Measurements from ENCODE around the gene OXCT1.
A peak's percentile ranks its signal among the peaks of the same experiment; 100 is the strongest.
"Not testable (repeated sequence)": the region's sequence is repeated elsewhere in the genome, so short reads cannot be mapped to it uniquely, and the experiment has no call there.

The OXCT1 gene

DNA sequence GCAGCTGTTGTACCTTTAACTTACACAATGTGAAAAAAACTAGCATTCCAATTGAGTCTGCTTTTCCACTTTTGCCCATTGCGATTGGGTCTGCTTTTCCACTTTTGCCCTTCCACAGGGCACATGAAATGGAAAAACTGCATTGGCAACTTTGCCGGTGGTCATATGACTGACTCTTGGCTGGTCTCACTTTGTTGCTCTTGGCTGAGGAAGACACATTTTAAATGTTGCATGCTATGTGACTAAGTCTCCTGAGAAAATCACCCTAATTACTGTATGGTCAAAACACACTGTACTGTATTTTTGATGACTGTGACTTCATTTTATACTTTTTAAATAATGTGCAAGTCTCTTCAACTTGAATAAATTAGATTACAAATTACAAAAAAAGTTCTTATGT lies 1.6 kb upstream of the OXCT1 start:
- peak; percentile 8 for DNase-seq (ENCODE audit: low spot score)

DNA sequence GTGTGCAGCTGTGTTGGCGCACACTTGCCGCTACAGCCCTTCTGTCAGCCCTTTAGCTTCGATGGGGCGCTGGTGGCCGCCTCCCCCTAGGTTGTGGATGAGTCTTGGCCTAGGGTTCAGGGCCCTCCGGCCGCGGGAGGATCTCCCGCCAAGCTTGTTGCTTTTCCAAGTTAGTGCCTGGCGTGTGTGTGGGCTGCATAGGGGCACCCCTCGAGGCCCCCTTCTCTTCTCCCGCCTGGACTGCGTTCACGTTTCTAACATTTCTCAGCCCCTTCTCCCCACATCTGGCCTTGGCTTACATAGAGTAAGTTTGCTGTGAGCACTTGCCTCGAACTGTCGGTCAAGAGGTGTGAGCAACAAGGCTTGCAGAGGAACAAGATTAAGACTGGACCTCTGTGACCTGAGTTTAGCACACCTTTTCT lies 413 bp upstream of the OXCT1 start:
- DNase-seq (ENCODE audit: low spot score) = no peak

DNA sequence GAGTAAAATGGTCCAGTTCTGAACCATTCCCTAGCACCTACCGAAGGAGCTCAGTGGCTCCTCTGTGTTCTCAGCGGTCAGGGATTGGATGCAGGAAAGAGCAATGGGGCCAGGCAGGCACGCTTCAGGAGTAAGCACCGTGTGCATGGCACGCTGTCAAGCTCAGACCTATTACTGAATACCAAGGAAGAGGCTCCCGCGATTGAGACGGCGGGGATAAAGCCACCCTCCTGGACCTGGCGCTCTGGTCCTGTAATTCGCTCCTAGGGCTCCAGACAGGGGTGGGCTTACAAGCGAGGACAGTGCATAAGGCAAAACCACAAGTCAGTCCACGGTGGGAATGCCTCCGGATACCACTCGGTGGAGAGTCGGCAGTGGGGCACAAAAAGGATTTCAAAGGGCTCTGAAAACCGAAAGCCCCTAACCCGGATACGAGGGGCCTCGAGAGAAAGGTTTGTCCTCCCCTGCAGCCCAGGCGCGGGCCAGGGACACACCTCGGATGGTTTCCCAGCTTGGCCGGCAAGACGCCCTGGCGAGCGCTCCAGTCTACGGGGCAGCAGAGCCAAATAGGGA lies 988 bp downstream of the OXCT1 start:
- peak; percentile 44 for DNase-seq (ENCODE audit: low spot score)

DNA sequence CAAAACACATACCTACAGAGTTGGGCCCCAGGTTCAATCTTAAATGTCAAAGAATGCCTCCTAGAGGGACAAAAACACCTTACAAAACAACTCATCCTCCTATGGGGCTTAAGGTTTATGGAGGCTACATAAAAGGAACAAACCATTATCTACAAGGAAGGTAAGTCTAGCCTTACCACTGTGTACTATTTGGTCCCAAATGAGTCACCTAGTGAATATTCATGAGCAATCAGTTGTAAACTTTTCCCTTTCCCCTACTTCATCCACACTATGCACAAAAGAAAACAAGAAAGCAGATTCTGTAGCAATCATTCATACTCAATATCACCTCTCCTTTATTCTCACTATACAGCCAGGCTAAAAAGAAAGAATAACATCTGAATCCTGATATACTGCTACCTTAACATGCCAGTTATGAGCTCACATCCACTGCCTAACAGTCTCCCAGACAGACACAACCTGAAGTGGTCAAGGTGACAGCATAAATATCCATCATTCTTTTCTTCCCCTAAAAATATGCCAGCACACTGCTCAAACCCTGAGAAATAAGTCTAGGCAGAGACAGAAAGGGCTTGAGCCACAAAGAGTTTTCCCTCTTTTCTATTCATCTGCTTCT lies 6.2 kb downstream of the OXCT1 start:
- no peak for DNase-seq (ENCODE audit: low spot score)

DNA sequence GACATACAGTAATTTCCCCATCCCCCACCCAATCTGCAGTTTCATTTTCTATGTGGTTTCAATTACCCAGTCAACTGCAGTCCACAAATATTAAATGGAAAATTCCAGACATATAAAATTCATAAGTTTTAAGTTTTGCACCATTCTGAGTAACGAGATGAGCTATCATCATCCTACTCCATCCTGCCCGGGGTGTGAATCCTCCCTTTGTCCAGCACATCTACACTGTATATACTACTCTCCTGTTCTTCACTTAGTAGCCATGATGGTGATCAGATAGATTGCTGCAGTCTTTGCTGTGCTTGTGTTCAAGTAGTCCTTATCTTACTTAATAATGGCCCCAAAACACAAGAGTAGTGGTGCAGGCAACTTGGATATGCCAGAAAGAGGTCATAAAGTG lies 11.3 kb downstream of the OXCT1 start:
- no peak for DNase-seq (ENCODE audit: low spot score)

DNA sequence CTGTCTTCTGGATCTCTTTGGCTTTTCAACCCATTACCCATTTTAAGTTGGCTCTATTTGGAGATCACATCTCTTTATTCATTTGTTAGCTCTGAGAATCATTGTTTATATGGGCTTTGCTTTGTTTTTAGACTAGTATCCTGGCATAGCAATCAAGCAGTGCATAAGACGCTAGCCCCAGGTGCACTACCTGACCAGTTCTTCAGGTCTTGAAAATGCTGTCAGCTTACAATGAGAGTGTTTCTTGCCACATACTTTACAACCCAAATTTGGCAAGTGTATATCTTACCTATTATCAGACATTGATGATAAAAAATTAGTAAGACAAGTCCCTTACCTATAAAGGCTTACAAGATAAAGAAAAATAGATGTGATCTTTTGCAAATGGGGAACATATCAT lies 12.2 kb downstream of the OXCT1 start:
- no peak for DNase-seq (ENCODE audit: low spot score)

DNA sequence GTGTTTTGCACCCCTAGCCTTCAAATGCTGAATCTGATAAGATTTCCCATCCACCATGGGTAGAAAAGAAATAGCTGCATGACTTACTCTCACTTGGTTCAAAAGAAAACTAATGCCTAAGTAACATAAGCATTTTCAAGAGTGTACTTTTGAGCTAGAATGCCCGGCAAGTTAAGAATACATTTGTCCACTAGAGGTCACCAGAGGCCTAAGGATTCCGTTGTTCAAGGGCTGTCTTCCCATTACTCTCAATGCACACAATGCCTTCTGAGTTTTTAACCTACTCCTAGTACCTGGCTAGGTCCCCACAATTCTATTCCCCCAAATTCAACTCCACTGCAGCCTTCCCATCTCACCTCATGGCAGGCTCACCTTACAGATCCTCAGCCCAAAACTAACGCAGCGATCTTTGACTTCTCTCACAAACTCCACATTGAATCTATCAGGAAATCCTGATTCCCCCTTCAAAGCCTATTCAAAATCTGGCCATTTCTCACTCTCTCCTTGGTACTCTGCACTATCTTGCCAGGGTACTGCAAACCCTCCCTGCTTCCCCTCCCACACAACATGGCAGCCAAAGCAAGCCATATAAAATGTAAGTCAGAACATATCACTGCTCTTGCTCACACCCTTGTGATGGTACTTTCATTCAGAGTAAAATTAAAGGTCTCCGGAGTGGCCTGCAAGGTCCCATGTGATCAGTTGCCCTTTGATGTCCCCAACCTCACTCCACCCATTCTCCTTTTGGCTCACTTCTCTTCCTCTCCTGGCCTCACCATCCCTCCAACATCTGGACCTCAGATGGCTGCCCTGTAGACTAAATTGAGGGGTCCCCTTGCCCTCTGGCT lies 13.4 kb downstream of the OXCT1 start:
- peak; percentile 77 for DNase-seq (ENCODE audit: low spot score)

DNA sequence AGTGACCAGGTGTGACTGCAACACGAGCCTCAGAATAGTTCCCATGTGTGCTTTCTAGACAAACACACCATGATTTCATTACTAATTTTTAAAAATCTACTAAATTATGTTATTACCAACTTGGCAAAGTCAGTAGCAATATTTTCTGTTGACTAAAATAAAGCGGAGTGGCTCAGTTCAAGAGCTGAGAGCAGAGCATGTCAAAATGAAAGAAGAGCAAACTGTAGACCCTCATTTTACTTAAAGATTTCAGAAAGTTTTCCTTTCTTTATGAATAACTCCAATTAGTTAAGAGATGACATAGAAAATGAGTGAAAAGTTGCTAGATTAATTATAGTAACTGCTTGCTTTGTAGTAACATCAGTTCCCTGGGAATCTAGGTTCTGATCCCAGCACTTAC lies 17.9 kb downstream of the OXCT1 start:
- no peak for DNase-seq (ENCODE audit: low spot score)

DNA sequence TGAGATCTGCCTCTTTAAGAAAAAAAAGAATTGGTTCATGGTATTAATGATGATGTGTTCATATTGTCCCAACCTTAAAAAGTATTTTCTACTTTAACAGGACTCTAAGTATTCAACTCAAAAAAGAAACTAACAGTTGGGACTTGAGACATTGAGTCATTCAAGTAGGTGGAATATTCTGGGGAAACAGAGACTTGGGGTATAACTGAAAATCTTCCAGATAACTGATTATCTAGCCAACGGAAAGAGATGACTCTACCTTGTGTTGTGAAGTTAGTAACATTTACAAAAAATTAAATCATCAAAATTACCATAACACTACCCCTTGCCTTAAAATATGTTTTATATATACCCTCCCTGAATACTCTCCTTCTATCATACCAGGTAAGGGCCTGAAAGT lies 19.1 kb downstream of the OXCT1 start:
- DNase-seq (ENCODE audit: low spot score) = no peak

DNA sequence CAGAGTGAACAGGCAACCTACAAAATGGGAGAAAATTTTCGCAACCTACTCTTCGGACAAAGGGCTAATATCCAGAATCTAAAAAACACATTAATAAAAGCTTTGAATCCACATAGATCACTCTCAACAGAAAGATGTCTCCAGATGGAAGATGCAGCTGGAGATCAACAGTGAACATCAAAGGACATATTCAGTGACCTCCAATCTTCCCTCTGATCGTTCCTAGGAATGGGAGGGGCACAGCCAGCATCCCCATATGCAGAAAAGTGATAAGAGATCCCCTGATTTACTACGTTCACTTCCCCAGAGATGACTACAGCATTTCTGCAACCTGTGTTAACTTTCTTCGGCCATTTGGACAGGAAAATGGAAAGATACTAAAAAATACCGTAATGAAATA lies 21.2 kb downstream of the OXCT1 start:
- no peak for DNase-seq (ENCODE audit: low spot score)

DNA sequence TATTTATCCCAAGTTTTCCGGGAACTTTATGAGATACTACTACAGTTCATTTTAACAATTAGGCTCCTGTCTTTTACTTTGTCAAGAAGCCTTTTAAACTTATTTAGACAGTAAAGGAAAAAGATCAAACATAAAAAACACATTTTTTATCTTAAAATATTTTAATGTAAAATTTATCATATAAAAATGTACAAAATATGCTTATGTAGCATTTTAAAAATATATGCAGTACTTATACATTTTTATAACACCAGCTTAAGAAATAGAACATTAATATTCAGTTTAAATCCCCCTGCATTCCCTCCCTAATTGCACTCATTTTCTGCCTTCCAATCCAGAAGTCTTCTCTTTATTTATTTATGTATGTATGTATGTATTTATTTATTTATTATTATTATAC lies 24.5 kb downstream of the OXCT1 start:
- DNase-seq (ENCODE audit: low spot score) = not testable (repeated sequence)

DNA sequence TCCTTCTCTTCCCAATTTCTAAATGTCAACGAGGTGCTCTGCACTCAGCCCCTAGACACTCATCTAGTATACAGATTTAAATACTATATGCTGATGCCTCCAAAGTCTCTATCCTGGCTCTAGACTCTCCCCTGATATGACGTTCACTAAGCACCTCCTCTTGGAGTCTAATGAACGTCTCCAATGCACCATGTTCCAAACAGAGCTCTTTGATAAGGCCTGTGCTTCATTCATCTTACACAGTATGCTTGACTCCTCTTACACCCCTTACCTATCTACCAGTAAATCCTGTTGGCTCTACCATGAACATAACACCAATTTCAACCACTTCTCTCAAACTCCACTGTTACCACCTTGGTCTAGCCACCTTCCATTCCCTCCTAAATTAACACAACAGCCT lies 25.7 kb downstream of the OXCT1 start:
- no peak for DNase-seq (ENCODE audit: low spot score)

DNA sequence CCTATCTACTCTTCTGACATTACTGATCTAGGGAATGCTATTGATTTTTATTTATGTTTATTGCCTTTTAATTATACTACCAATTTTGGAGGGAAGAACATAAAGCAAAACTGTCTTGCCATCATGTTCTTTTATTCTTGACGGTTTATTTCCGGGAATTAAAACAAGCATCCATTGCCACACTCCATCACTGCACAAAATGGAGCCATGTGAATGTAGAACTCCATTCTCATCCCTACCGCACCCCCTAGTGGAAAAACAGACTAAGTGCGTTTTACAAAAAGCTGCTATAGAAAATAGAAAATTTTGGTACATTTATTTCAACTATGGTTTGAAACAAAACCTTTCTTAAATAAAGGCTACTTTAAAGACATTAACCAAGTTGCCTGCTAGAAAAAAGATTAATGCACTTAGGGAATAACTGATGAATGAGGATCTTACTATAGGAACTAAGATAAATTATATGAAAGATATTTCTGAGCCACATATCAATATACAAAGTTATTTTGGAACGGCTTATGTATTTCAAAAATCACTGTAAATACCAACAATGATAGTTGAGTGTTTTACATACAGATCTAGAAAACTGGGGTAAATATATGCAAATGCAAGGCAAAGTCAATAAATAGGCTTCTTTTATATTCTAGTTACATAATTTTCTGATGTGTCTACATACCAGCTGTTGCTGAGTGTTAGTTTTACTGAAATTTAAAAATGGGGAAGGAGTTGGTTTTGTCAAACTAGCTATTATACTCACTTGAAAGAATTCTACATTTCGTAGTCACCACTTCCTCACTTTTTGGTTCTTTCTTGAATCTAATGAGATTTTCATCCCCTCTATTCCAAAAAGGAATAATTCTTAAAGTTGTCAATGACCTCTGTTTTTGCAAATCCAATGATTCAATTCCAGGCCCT lies 26.5 kb downstream of the OXCT1 start:
- peak; percentile 29 for DNase-seq (ENCODE audit: low spot score)

DNA sequence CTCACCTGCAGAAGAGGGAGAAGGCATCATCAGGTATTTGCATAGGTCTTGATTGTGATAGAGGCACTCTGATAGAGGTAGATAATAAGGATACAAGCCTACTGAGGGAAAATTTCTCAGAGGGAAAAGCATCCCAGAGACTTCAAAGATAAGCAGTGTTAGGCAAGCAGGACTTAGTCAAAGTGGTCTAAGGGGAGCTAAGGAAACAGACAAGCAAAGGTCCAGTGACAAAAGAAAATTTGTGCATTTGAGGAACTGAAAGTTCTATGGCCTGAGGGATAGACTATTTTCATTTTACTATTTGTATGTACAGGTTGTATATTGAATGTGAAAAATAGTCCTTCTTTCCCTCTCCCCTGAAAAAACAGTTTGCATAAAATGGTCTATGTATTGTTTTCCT lies 27.4 kb downstream of the OXCT1 start:
- DNase-seq (ENCODE audit: low spot score) = no peak

DNA sequence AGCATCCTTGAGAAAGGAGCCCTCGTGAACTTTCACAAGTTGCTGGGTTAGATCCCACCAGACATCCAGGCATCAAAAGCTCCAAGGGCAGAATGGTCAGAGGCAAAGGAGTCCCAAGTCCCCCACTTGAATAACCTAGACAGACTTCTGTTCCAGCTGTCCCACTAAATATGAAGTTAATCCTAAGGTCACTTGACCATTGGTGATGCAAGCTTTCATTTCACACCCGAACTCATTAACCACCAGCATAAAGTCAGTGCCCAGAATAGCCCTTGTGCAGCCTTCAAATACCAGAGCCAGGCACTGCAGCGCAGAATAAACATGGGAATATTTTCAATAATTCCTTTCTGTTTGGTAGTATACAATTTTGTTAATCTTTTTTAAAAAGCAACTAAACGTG lies 28.9 kb downstream of the OXCT1 start:
- no peak for DNase-seq (ENCODE audit: low spot score)

DNA sequence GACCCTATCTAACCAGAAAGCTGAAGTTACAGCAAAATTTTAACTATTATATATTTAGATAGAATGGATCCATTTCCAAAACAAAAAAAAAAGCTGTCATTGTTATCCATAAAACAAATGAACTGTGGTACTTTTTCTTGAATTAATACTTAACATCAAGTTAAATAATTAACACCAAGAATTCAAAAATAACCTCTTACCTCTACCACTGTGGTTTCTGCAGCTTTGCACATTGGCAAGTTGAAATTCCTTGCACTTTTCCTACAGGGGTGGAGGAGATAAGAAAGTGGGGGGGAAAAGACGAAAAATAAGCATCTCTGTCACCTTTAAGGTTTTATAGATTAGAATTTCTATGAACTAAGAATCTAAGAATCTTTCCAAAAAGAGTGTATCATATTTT lies 30.0 kb downstream of the OXCT1 start:
- no peak for DNase-seq (ENCODE audit: low spot score)

DNA sequence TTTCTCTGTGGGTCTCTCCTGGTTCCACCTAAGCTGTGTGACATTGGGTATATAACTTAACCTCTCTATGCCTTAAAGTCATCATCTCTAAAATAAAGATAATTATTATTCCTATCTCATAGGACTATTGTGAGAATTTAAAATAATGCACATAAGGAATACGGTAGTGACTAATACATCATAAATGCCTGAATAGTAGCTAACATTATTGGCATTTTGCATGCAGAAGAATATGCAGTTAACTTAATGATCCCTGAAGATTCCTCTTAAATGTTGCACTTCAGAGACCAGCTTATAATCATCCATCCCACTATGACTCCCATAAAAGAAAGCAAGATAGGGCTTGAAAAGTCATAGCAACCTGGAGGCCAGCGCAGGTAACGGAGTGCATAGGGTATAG lies 32.4 kb downstream of the OXCT1 start:
- DNase-seq (ENCODE audit: low spot score) = no peak

DNA sequence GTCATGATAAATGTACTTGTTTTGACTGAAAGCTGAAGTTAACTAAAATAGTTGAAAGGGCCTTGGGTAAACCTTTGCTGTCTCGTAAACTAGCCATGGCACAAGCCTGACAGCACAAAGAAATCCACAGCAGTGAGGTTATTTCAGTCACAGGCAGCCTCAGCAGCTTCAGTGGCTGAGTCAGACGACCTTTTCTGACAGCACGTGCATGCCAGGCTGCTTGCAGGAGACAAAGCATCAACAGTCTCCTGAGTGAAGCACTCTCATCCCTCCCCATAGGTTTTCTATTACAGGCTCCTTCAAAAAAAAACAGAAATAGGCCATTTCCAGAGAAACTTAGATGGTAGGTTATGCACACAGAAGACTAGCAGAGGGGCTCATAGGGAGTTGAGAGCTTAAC lies 34.6 kb downstream of the OXCT1 start:
- DNase-seq (ENCODE audit: low spot score) = peak; percentile 27

DNA sequence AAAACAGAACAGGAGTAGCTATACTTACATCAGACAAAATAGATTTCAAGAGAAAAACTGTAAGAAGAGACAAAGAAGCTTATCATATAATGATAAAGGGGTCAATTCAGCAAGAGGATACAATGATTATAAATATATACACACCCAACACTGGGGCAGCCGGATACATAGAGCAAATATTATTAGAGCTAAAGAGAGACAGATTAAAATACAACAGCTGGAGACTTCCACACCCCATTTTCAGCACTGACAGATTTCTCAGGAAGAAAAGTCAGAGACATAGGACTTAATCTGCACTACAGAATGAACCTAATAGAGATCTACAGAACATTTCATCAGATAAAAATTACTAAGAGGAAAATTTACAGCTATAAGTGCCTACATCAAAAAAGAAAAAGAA lies 35.7 kb downstream of the OXCT1 start:
- no peak for DNase-seq (ENCODE audit: low spot score)

DNA sequence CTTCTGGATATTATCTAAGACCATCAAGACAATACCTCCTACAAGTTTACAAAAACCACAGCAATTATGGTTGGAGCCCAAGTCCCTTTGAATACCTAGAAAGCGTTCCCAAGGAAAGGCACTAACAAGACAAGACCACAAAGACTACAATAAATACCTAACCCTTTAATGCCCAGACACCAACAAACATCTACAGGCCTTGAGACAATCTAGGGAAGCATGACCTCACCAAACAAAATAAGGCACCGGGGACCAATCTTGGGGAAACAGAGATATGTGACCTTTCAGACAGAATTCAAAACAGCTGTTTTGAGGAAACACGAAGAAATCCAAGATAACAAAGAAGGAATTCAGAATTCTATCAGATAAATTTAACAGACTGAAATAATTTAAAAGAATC lies 37.8 kb downstream of the OXCT1 start:
- no peak for DNase-seq (ENCODE audit: low spot score)

DNA sequence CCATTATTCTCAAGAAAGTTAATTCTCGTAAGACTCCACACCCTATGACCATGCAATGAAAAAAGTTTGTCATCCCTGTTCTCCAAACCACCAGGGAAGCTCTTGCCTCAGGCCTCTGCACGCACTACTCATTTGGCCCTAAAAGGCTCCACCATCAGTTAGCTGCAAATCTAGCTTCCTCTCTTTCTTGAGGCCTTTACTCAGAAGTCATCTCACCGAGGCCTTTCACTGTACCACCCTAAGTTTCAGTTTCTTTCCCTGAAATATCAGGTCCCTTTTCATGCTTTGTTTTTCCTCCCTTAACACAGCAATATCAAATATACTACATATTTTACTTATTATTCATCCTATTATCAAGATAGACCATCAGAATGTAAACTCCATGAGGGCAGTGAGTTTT lies 39.1 kb downstream of the OXCT1 start:
- DNase-seq (ENCODE audit: low spot score) = no peak

DNA sequence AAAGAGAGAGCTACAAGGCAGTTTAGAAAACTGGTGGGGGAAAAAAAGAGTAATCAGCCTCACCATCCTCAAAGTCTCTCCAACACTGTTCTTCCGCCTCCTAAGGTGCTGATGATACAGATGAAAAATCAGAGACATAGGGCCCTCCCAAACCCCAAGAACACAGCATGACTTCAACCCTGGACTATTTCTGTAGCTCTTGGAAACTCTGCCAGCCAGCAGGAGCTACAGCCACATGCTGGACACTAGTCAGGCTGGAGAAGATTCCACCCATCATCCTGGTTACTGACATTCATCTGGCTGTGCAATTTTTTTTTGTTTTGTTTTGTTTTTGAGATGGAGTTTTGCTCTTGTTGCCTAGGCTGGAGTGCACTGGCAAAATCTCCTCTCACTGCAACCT lies 42.4 kb downstream of the OXCT1 start:
- DNase-seq (ENCODE audit: low spot score) = no peak

Measured in iPS-NIHi11 (cell line).